ENCODE measurements around the gene RPL35. TPM values are rescaled to one million over a fixed set of nuclear protein-coding genes. Genes with fewer than 3 reads are reported as not detected.

RPL35 gene
- total RNA-seq, 2 experiments from 2014 or later = 2,088 to 2,142 TPM

DNA sequence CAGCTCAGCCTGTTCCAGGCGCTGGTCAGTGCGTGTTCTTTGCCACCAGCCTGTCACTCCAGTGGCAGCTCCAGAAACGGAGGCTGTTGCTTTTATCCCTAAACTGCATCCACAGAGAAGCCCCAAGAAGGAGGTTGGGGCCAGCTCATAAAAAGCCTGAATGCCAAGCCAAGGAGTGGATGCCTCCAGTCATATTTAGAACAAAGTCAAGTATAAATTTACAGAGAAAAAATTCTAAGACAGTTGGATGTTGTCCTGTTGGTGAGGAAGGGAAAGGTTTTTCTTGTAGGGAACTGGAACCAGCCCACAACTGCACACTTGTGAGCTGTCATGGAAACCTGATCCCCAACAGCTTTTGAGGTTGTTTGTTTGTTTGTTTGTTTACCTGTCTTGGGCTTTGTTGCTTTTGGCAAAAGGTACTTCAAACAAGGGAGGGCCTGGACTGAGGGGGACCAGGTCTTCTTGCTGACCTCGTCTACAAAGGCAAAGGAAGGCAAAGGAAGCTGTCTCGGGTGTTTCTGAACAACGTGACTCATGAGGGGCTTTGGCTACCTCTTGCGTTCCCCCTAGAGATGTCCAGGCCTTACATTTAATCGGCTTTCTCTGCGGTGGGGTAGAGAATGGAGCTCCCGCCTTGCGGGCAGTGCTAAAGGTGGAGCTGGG, 48.1 kb downstream of the RPL35 start:
- H3K27me3 ChIP-seq (ENCODE audit: control insufficient read depth in 1 of 2, insufficient read depth in 2 of 2, low read length in 2 of 2) = peaks cover 0 to 2% of the 10 kb centered on the region in 2 experiments
- H3K36me3 ChIP-seq (ENCODE audit: insufficient read depth, low read length) = no peaks in the 10 kb centered on the region
- TF ChIP-seq, protein P1, sequence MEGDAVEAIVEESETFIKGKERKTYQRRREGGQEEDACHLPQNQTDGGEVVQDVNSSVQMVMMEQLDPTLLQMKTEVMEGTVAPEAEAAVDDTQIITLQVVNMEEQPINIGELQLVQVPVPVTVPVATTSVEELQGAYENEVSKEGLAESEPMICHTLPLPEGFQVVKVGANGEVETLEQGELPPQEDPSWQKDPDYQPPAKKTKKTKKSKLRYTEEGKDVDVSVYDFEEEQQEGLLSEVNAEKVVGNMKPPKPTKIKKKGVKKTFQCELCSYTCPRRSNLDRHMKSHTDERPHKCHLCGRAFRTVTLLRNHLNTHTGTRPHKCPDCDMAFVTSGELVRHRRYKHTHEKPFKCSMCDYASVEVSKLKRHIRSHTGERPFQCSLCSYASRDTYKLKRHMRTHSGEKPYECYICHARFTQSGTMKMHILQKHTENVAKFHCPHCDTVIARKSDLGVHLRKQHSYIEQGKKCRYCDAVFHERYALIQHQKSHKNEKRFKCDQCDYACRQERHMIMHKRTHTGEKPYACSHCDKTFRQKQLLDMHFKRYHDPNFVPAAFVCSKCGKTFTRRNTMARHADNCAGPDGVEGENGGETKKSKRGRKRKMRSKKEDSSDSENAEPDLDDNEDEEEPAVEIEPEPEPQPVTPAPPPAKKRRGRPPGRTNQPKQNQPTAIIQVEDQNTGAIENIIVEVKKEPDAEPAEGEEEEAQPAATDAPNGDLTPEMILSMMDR (IDR thresholded peaks at IDR 0.05) = no peak
- no peak overlapping the region for H3K27ac ChIP-seq (ENCODE audit: low read depth in 1 of 2, low read length in 2 of 2)
- H3K36me3 Mint-ChIP-seq (ENCODE audit: low read depth) = no peaks in the 10 kb centered on the region
- no peaks in the 10 kb centered on the region for H3K4me1 Mint-ChIP-seq (ENCODE audit: low read depth)
- H3K9me3 ChIP-seq (ENCODE audit: control insufficient read depth in 1 of 2, insufficient read depth in 1 of 2, low read length in 2 of 2) = no peaks in the 10 kb centered on the region
- intact Hi-C loops (cut with DNase I, micrococcal nuclease) = no loop called here
- no peak overlapping the region for H3K27ac Mint-ChIP-seq
- CTCF ChIA-PET = interaction anchor here (0.6 kb wide), 1 partner anchor 1780 kb away, joined by 3 read pairs; no protein-coding TSS in a partner anchor
- H3K4me3 Mint-ChIP-seq = no peak overlapping the region
- no peak for ATAC-seq (ENCODE audit: poor library complexity)
- POLR2A ChIA-PET = no interaction called here
- peaks cover 14% of the 10 kb centered on the region for H3K27me3 Mint-ChIP-seq
- DNase-seq = no peak
- H3K4me3 ChIP-seq (ENCODE audit: low read length) = no peak overlapping the region
- H3K9me3 Mint-ChIP-seq = no peaks in the 10 kb centered on the region
- peaks cover 4% of the 10 kb centered on the region for H3K4me1 ChIP-seq (ENCODE audit: insufficient read depth, low read length)

DNA sequence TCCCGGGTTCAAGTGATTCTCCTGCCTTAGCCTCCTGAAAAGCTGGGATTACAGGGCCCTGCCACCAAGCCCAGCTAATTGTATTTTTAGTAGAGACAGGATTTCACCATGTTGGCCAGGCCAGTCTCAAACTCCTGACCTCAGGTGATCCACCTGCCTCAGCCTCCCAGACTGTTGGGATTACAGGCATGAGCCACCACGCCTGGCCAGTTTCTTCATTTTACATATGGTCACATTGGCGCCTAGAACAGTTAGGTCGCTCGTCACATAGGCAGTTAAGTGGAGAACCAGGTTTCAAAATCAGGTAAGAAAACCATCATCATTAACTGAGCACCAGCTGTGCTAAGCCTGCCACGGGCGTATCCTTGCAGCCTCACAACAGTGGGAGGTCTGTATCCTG, 48.7 kb downstream of the RPL35 start:
- H3K4me3 ChIP-seq (ENCODE audit: low read length) = no peak overlapping the region
- H3K4me3 Mint-ChIP-seq = no peak overlapping the region
- ChIA-PET CTCF (no interaction called here), POLR2A (no interaction called here)
- no peaks in the 10 kb centered on the region for H3K36me3 Mint-ChIP-seq (ENCODE audit: low read depth)
- ATAC-seq (ENCODE audit: poor library complexity) (no peak), DNase-seq (no peak)
- no peaks in the 10 kb centered on the region for H3K9me3 Mint-ChIP-seq
- H3K27ac Mint-ChIP-seq = no peak overlapping the region
- H3K9me3 ChIP-seq (ENCODE audit: control insufficient read depth in 1 of 2, insufficient read depth in 1 of 2, low read length in 2 of 2) = no peaks in the 10 kb centered on the region
- TF ChIP-seq, protein P1 (IDR thresholded peaks at IDR 0.05) = no peak
- H3K4me1 ChIP-seq (ENCODE audit: insufficient read depth, low read length) = no peaks in the 10 kb centered on the region
- no peaks in the 10 kb centered on the region for H3K4me1 Mint-ChIP-seq (ENCODE audit: low read depth)
- peaks cover 8% of the 10 kb centered on the region for H3K27me3 Mint-ChIP-seq
- H3K36me3 ChIP-seq (ENCODE audit: insufficient read depth, low read length) = no peaks in the 10 kb centered on the region
- H3K27me3 ChIP-seq (ENCODE audit: control insufficient read depth in 1 of 2, insufficient read depth in 2 of 2, low read length in 2 of 2) = peaks cover 0 to 2% of the 10 kb centered on the region in 2 experiments
- no peak overlapping the region for H3K27ac ChIP-seq (ENCODE audit: low read depth in 1 of 2, low read length in 2 of 2)
- intact Hi-C loops (cut with DNase I, micrococcal nuclease) = no loop called here

DNA sequence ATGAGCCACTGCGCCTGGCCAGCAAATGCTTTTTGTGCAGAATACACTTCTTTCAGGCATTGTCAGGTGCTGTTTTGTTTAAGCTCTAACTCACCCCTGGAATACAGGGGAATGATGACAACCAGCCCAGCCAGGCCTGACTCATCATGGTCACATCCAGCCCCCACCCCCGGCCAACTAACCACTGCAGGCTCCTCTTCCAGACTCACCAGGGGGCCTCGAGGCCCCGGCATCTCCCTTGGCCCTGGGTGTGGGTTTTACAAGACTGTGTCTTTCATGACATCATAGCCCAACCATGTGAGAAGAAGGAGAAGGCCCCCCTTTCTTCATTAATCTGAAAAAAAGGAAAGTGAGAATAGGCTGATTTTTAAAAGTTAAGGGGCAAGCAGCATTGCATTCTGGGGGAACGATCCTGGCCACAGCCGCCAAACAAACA, 49.3 kb downstream of the RPL35 start:
- intact Hi-C loops (cut with DNase I, micrococcal nuclease) = no loop called here
- Histone ChIP-seq H3K27ac (ENCODE audit: low read depth in 1 of 2, low read length in 2 of 2) (no peak overlapping the region), H3K4me3 (ENCODE audit: low read length) (no peak overlapping the region), H3K36me3 (ENCODE audit: insufficient read depth, low read length) (no peaks in the 10 kb centered on the region), H3K9me3 (ENCODE audit: control insufficient read depth in 1 of 2, insufficient read depth in 1 of 2, low read length in 2 of 2) (no peaks in the 10 kb centered on the region), H3K27me3 (ENCODE audit: control insufficient read depth in 1 of 2, insufficient read depth in 2 of 2, low read length in 2 of 2) (no peaks in the 10 kb centered on the region), H3K4me1 (ENCODE audit: insufficient read depth, low read length) (no peaks in the 10 kb centered on the region)
- H3K4me1 Mint-ChIP-seq (ENCODE audit: low read depth) = no peaks in the 10 kb centered on the region
- H3K9me3 Mint-ChIP-seq = no peaks in the 10 kb centered on the region
- POLR2A ChIA-PET = no interaction called here
- CTCF ChIA-PET = no interaction called here
- ATAC-seq (ENCODE audit: poor library complexity) (no peak), DNase-seq (no peak)
- no peak overlapping the region for H3K4me3 Mint-ChIP-seq
- no peaks in the 10 kb centered on the region for H3K36me3 Mint-ChIP-seq (ENCODE audit: low read depth)
- TF ChIP-seq, protein P1 (IDR thresholded peaks at IDR 0.05) = no peak
- no peak overlapping the region for H3K27ac Mint-ChIP-seq
- peaks cover 5% of the 10 kb centered on the region for H3K27me3 Mint-ChIP-seq

Data from CD4-positive, alpha-beta T cell (primary cell).